ENCODE data around the gene ADCY7.

The ADCY7 gene

DNA sequence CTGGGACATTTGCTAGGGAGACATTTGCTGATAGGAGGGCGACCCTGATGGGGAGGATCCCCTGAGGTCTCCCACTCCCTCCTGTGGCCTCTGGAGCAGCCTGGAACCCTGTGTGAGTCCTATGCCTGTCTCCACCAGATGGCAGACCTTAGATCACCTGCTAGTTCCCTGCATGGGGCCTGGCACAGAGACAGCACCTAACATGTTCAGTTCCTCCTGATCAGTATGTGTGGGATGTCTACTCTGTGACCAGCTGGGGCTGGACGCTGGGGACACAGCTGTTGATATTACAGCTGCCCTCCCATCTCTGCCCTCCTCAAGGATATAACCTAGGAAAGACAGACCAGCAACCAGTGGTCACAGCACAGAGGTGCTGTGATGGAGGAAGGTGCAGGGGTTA lies 1.1 kb upstream of the ADCY7 start:
- TF ChIP-seq LEF1 (IDR thresholded peaks at IDR 0.05; ENCODE audit: borderline replicate concordance), result no peak
- POLR2A ChIA-PET, result no interaction called here
- no peak for DNase-seq (ENCODE audit: extremely low spot score)
- CTCF ChIA-PET, result no interaction called here

DNA sequence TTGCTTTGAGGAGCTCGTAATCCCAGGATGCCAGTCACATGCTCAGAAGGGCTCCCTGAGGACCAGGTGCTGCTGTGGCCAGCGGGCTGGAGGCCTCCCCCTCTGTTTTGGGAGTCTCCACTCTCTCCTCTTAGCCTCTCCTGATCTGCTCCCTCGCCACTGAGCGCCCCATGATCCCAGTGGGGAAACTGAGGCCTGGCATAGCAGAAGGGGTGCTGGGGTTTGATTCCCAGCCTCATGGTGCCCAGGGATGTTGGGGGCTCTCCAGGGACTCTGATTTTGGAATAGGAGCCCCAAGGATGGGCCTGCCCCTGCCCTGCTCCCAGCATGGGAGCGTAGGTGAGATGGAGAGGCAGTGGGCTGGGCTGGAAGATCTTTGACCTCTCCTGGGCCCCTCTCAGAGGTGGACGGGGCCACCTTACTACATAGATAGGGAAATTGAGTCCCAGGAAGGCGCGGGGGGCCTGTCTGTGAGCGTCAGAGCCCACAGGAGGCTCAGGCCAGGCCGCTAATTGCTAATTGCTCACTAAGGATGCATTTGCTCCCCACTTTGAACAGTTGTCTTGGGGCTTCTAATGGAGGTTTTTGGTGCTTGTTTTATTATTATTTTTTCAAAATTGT lies 525 bp upstream of the ADCY7 start:
- ChIA-PET POLR2A (no interaction called here), CTCF (no interaction called here)
- DNase-seq (ENCODE audit: extremely low spot score), result no peak
- TF ChIP-seq ELF4 (IDR thresholded peaks at IDR 0.05), result no peak
- TF ChIP-seq L3MBTL2 (conservative IDR thresholded peaks at IDR 0.05), result no peak
- no peak for TF ChIP-seq LEF1 (IDR thresholded peaks at IDR 0.05; ENCODE audit: borderline replicate concordance)
- TF ChIP-seq BHLHE40 (IDR thresholded peaks at IDR 0.05; ENCODE audit: borderline replicate concordance), result no peak
- TF ChIP-seq FOXK2 (IDR thresholded peaks at IDR 0.05), result no peak
- no peak for TF ChIP-seq FOXA1 (IDR thresholded peaks at IDR 0.05)
- TF ChIP-seq FOXM1 (IDR thresholded peaks at IDR 0.05; ENCODE audit: borderline replicate concordance), result no peak
- no peak for TF ChIP-seq HDGF (IDR thresholded peaks at IDR 0.05; ENCODE audit: borderline replicate concordance)
- no peak for TF ChIP-seq ZNF384 (IDR thresholded peaks at IDR 0.05)
- TF ChIP-seq ARNT (IDR thresholded peaks at IDR 0.05), result no peak
- no peak for TF ChIP-seq CTBP1 (IDR thresholded peaks at IDR 0.05; ENCODE audit: borderline replicate concordance)
- TF ChIP-seq SP1 (IDR thresholded peaks at IDR 0.05), result no peak
- TF ChIP-seq, protein P1, sequence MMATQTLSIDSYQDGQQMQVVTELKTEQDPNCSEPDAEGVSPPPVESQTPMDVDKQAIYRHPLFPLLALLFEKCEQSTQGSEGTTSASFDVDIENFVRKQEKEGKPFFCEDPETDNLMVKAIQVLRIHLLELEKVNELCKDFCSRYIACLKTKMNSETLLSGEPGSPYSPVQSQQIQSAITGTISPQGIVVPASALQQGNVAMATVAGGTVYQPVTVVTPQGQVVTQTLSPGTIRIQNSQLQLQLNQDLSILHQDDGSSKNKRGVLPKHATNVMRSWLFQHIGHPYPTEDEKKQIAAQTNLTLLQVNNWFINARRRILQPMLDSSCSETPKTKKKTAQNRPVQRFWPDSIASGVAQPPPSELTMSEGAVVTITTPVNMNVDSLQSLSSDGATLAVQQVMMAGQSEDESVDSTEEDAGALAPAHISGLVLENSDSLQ (IDR thresholded peaks at IDR 0.05), result no peak
- no peak for TF ChIP-seq SUZ12 (IDR thresholded peaks at IDR 0.05)
- no peak for TF ChIP-seq TARDBP (IDR thresholded peaks at IDR 0.05)
- TF ChIP-seq NFRKB (IDR thresholded peaks at IDR 0.05), result no peak

DNA sequence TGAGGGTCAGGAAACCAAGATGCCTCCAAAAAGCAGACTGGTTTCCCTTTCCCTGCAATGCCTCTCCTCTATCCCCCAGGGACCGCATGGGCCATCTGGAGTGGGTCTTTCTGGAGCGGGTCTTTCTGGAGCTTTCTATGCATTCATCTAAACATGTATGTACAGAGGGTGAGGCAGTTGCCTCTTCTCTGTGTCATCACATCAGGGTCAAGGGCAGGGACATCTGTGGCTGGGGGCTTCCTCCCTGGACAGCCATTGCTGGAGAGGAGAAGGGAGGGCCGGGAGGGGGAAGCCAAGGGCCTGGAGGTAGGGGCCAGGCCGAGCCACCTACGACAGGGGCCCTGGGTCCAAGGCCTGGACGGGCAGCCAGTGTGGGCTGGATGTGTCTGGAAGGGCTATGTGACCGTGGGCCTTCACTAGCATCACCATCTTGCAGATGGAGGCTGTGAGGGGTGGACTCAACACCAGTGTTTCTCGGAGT lies 840 bp downstream of the ADCY7 start:
- ChIA-PET POLR2A (no interaction called here), CTCF (no interaction called here)
- no peak for DNase-seq (ENCODE audit: extremely low spot score)
- TF ChIP-seq FOXA1 (IDR thresholded peaks at IDR 0.05) (no peak), FOXK2 (IDR thresholded peaks at IDR 0.05) (no peak), ARNT (IDR thresholded peaks at IDR 0.05) (no peak), CTBP1 (IDR thresholded peaks at IDR 0.05; ENCODE audit: borderline replicate concordance) (no peak), FOXM1 (IDR thresholded peaks at IDR 0.05; ENCODE audit: borderline replicate concordance) (no peak)

DNA sequence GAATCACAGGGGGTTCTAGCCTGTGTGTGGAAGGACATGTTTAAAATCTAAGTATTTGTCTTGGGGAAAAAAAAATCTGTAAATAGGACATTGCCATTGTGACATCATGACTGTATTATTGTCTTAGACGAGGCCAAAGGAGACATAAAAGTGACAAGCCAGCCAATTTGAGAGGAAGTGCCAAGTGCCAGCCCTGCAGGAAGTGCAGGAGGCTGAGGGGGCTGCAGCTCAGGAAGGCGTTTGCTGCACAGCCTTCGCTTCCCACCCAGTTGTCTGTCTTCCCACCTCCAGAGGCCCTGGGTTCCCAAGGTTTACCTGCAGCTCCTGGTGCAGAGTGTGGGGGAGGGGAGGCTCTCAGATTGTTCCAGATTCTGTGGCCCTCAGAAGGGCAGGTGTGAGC lies 1.3 kb downstream of the ADCY7 start:
- DNase-seq (ENCODE audit: extremely low spot score), result no peak
- TF ChIP-seq ELF4 (IDR thresholded peaks at IDR 0.05) (no peak), SP1 (IDR thresholded peaks at IDR 0.05) (no peak), CTBP1 (IDR thresholded peaks at IDR 0.05; ENCODE audit: borderline replicate concordance) (no peak), L3MBTL2 (conservative IDR thresholded peaks at IDR 0.05) (no peak)
- TF ChIP-seq, protein P1 (IDR thresholded peaks at IDR 0.05), result no peak
- ChIA-PET POLR2A (no interaction called here), CTCF (no interaction called here)

DNA sequence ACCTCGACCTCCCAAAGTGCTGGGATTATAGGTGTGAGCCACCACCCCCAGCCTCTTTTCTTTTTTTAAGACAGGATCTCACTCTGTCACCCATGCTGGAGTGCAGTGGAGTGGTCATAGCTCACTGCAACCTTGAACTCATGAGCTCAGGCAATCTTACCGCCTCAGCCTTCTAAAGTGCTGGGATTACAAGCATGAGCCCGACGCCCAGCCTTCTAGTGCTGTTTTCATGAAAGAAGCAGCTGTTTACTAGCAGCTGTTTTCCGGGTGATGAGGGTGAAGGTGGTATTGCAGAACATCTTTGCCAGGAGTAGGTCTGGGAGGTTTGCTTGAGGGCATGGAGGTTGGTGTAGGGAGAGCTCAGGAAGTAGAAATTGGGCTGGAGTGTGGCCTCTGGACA lies 2.0 kb downstream of the ADCY7 start:
- CTCF ChIA-PET, result no interaction called here
- DNase-seq (ENCODE audit: extremely low spot score), result no peak
- TF ChIP-seq FOXK2 (IDR thresholded peaks at IDR 0.05) (no peak), NFRKB (IDR thresholded peaks at IDR 0.05) (no peak), ARNT (IDR thresholded peaks at IDR 0.05) (no peak)
- POLR2A ChIA-PET, result no interaction called here

DNA sequence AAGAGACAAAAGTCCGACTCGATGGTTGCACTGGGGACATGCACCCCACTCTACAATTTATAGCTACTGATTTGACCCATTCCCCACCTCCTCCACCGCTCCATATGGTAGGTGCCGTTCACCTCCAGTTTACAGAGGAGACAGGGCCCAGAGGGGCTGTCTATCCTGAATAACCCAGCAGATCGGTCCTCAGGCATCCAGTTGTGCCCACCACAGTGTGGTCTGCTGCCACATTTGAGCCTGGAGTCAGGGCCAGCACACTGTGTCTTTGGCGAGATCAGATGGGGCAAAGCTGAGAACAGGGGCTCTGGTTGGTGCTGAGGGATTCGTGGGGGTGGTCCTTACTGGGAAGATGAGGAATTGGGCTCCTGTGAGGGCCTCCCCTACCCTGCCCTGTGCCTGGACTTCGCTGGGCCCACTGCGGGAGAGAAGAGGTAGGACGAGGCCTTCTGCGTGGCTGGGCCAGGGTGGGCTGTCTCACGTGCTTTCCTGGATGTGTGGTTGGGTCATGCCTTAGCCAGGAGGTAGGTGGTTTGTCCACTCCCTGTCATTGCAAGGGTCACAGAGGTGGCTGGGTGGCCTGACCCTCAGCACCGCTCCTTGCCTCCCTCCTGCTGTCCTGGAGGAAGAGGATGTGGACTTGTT lies 2.8 kb downstream of the ADCY7 start:
- TF ChIP-seq SUZ12 (IDR thresholded peaks at IDR 0.05), result no peak
- TF ChIP-seq HDGF (IDR thresholded peaks at IDR 0.05; ENCODE audit: borderline replicate concordance), result no peak
- TF ChIP-seq FOXM1 (IDR thresholded peaks at IDR 0.05; ENCODE audit: borderline replicate concordance), result no peak
- TF ChIP-seq LEF1 (IDR thresholded peaks at IDR 0.05; ENCODE audit: borderline replicate concordance), result no peak
- TF ChIP-seq ZNF384 (IDR thresholded peaks at IDR 0.05), result no peak
- no peak for TF ChIP-seq CTBP1 (IDR thresholded peaks at IDR 0.05; ENCODE audit: borderline replicate concordance)
- TF ChIP-seq NFRKB (IDR thresholded peaks at IDR 0.05), result no peak
- no peak for TF ChIP-seq ELF4 (IDR thresholded peaks at IDR 0.05)
- no peak for TF ChIP-seq FOXA1 (IDR thresholded peaks at IDR 0.05)
- TF ChIP-seq FOXK2 (IDR thresholded peaks at IDR 0.05), result no peak
- no peak for TF ChIP-seq L3MBTL2 (conservative IDR thresholded peaks at IDR 0.05)
- no peak for TF ChIP-seq ARNT (IDR thresholded peaks at IDR 0.05)
- no peak for TF ChIP-seq TARDBP (IDR thresholded peaks at IDR 0.05)
- no peak for TF ChIP-seq SP1 (IDR thresholded peaks at IDR 0.05)
- no peak for TF ChIP-seq BHLHE40 (IDR thresholded peaks at IDR 0.05; ENCODE audit: borderline replicate concordance)
- ChIA-PET CTCF (no interaction called here), POLR2A (no interaction called here)
- no peak for DNase-seq (ENCODE audit: extremely low spot score)

DNA sequence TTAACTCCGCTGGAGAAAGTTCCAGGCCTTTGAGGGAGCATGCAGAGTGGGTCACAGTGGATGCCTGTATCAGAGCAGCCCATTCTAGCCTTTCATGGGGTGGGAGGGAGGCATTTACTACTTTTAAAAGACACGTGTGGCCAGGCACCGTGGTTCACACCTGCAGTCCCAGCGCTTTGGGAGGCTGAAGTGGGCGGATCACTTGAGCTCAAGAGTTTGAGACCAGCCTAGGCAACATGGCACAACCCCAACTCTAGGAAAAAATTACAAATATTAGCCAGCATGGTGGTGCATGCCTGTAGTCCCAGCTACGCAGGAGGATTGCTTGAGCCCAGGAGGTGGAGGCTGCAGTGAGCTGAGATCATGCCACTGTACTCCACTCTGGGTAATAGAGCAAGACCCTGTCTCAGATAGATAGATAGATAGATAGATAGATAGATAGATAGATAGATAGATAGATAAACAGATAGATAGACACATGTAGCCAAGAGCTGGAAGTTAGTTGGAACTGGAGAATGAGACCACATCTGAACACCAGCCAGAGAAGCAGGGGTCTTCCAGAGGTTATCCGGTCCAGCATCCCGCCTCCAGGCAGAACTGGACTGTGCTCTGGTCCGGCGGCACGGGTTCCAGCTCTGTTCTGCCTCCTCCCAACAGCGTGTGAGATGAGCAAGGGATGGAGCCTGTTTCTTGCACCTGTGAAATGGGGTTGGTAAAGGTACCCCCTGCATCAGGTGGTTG lies 3.6 kb downstream of the ADCY7 start:
- POLR2A ChIA-PET, result no interaction called here
- DNase-seq (ENCODE audit: extremely low spot score), result no peak
- TF ChIP-seq SP1 (IDR thresholded peaks at IDR 0.05), result no peak
- no peak for TF ChIP-seq ARNT (IDR thresholded peaks at IDR 0.05)
- no peak for TF ChIP-seq FOXK2 (IDR thresholded peaks at IDR 0.05)
- no peak for TF ChIP-seq HDGF (IDR thresholded peaks at IDR 0.05; ENCODE audit: borderline replicate concordance)
- TF ChIP-seq TARDBP (IDR thresholded peaks at IDR 0.05), result no peak
- no peak for TF ChIP-seq FOXM1 (IDR thresholded peaks at IDR 0.05; ENCODE audit: borderline replicate concordance)
- no peak for TF ChIP-seq FOXA1 (IDR thresholded peaks at IDR 0.05)
- TF ChIP-seq LEF1 (IDR thresholded peaks at IDR 0.05; ENCODE audit: borderline replicate concordance), result no peak
- CTCF ChIA-PET, result no interaction called here
